Activated naive CD4-positive, alpha-beta T cell (primary cell): ENCODE measurements around the gene ESCO1.
"Not testable (repeated sequence)": the region's sequence is repeated elsewhere in the genome, so short reads cannot be mapped to it uniquely, and the experiment has no call there.

Source experiments
- DNase-seq, 4 experiments: peaks; one replicate each; lab custom pipeline; 2025; lab: John Stamatoyannopoulos, UW

ESCO1 gene

GRCh38 chr18:21600526-21601410, at the start of gene ESCO1:
Gene ESCO1 (minus strand): TSS chr18:21600704. CDS start chr18:21574843, 25,861 bp downstream.
- DNase-seq: peak; percentile 80 to 88 (median 82)

- DNase-seq: not testable (repeated sequence)
These were observed 39.9 kb upstream of the ESCO1 start for GRCh38 chr18:21640375-21640774.

- DNase-seq: no peak
These were observed 38.3 kb upstream of the ESCO1 start for GRCh38 chr18:21638822-21639221.

GRCh38 chr18:21636769-21637168, 36.3 kb upstream of the ESCO1 start:
- no peak for DNase-seq

- DNase-seq: no peak
These were observed 34.2 kb upstream of the ESCO1 start for GRCh38 chr18:21634588-21635199.

- no peak for DNase-seq
These were observed 31.9 kb upstream of the ESCO1 start for GRCh38 chr18:21632393-21632792.

- DNase-seq: no peak
These were observed 28.8 kb upstream of the ESCO1 start for GRCh38 chr18:21629089-21629832.

GRCh38 chr18:21621640-21622039, 21.1 kb upstream of the ESCO1 start:
- DNase-seq: not testable (repeated sequence)

- peak; percentile 67 to 86 (median 72) for DNase-seq
These were observed 11.9 kb upstream of the ESCO1 start, which contains the start of gene SNRPD1 for GRCh38 chr18:21612125-21613039. Gene SNRPD1 (plus strand): TSS chr18:21612314. CDS start chr18:21612430, 116 bp downstream.

GRCh38 chr18:21611401-21612124, 11.1 kb upstream of the ESCO1 start:
- not testable (repeated sequence) for DNase-seq

- DNase-seq: no peak
These were observed 4.7 kb upstream of the ESCO1 start for GRCh38 chr18:21605213-21605612.

GRCh38 chr18:21604671-21605070, 4.2 kb upstream of the ESCO1 start:
- DNase-seq: no peak

GRCh38 chr18:21602299-21602587, 1.7 kb upstream of the ESCO1 start:
- no peak for DNase-seq

- DNase-seq: peak in 1 of 4 experiments; percentile 56
These were observed 649 bp downstream of the ESCO1 start for GRCh38 chr18:21599585-21600525.

GRCh38 chr18:21598726-21599584, 1.5 kb downstream of the ESCO1 start:
- no peak for DNase-seq

- no peak for DNase-seq
These were observed 2.9 kb downstream of the ESCO1 start for GRCh38 chr18:21597620-21598019.

- DNase-seq: no peak
These were observed 6.8 kb downstream of the ESCO1 start for GRCh38 chr18:21593540-21594257.

GRCh38 chr18:21592361-21592760, 8.1 kb downstream of the ESCO1 start:
- not testable (repeated sequence) for DNase-seq
